ENCODE data around the gene WWTR1.

- TF ChIP-seq CTCF (optimal IDR thresholded peaks at IDR 0.05 in 1 of 3, IDR thresholded peaks at IDR 0.05 in 1 of 3, conservative IDR thresholded peaks at IDR 0.05 in 1 of 3; ENCODE audit: extremely low read depth in 1 of 3, insufficient read depth in 2 of 3, low read length in 3 of 3) (no peak), EZH2 (IDR thresholded peaks at IDR 0.05; ENCODE audit: low read length) (no peak)
Observed at GRCh38 chr3:149575961-149576564, 81.8 kb downstream of the WWTR1 start.
